Endothelial cell (in vitro differentiated cells): ENCODE data around the gene CFAP65. TPM values are rescaled to one million over a fixed set of nuclear protein-coding genes. Genes with fewer than 3 reads are reported as not detected.

ENCODE experiments used
- DNase-seq: peaks from one replicate; pipeline ENCODE4 v3.0.0; 2021; ENCODE audit warnings: low spot score
- H3K27ac Mint-ChIP-seq: one replicate; pipeline ENCODE4 v1.8.0; 2021; ENCODE audit warnings: mixed read lengths, inconsistent platforms; ENCODE audit not compliant: unreplicated experiment
- H3K27me3 Mint-ChIP-seq: one replicate; pipeline ENCODE4 v1.8.0; 2021; ENCODE audit warnings: mild to moderate bottlenecking, moderate library complexity, mixed read lengths, inconsistent platforms; ENCODE audit not compliant: unreplicated experiment
- H3K36me3 Mint-ChIP-seq: one replicate; pipeline ENCODE4 v1.8.0; 2021; ENCODE audit warnings: mild to moderate bottlenecking, low read depth, mixed read lengths, inconsistent platforms; ENCODE audit not compliant: unreplicated experiment
- H3K4me1 Mint-ChIP-seq: one replicate; pipeline ENCODE4 v1.8.0; 2021; ENCODE audit warnings: mild to moderate bottlenecking, mixed read lengths, inconsistent platforms; ENCODE audit not compliant: unreplicated experiment
- H3K4me3 Mint-ChIP-seq: one replicate; pipeline ENCODE4 v1.8.0; 2021; ENCODE audit warnings: mild to moderate bottlenecking, mixed read lengths, inconsistent platforms; ENCODE audit not compliant: unreplicated experiment
- H3K9me3 Mint-ChIP-seq: one replicate; pipeline ENCODE4 v1.8.0; 2021; ENCODE audit warnings: mixed read lengths, inconsistent platforms; ENCODE audit not compliant: unreplicated experiment
- total RNA-seq: library from RNA; stranded (reverse); fragmentation: NEBNext Ultra II Directional; extraction: Animal tissue kit (Norgen Biotek cat#: 25700); gene quantifications from one replicate; pipeline ENCODE4 v1.2.1, GENCODE V29; 2021; ENCODE audit not compliant: unreplicated experiment
- TF ChIP-seq, protein P1 (sequence below): fragments of 200-600 bp; sonication (generic); IDR thresholded peaks from one replicate; pipeline ENCODE4 v1.5.0; 2021; ENCODE audit warnings: antibody characterized with exemption; ENCODE audit not compliant: unreplicated experiment

The CFAP65 gene
- total RNA-seq, 1 donor from 2014 or later: 0.59 TPM

DNA sequence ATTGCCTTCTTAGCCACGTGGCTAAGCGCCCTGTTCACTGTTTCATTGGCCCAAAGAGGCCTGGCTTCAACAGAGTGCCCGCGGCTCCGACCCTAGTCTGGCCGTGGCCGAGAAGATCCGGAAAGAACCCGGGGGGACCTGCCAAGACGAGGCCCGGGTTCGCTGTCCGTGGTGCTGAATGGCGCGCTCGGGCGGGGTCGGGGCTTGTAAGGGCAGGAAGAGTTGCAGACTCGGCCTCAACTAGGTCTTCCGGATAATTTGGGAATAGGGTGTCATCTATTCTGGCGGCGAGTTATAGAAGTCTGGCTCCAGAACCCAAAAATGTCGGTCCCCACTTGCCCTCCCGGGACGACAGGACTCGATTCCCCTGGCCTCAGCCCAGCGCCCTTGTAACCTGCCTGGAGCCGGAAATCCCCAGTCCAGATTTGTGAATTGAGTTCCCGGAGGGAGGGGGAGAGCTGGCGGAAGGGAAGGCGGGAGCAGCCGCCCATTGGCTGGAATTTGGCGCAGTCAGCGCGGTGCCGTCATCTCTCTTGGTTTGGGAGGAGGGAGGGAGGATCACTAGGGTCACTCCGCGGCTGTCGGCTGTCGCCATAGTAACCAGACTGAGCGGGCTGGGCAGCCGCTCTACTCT lies 78.3 kb downstream of the CFAP65 start:
- peak; percentile 84 for DNase-seq
- TF ChIP-seq, protein P1, sequence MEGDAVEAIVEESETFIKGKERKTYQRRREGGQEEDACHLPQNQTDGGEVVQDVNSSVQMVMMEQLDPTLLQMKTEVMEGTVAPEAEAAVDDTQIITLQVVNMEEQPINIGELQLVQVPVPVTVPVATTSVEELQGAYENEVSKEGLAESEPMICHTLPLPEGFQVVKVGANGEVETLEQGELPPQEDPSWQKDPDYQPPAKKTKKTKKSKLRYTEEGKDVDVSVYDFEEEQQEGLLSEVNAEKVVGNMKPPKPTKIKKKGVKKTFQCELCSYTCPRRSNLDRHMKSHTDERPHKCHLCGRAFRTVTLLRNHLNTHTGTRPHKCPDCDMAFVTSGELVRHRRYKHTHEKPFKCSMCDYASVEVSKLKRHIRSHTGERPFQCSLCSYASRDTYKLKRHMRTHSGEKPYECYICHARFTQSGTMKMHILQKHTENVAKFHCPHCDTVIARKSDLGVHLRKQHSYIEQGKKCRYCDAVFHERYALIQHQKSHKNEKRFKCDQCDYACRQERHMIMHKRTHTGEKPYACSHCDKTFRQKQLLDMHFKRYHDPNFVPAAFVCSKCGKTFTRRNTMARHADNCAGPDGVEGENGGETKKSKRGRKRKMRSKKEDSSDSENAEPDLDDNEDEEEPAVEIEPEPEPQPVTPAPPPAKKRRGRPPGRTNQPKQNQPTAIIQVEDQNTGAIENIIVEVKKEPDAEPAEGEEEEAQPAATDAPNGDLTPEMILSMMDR: no peak
- Mint-ChIP-seq H3K36me3 (peaks cover 5% of the 10 kb centered on the region), H3K4me1 (peaks cover 13% of the 10 kb centered on the region), H3K4me3 (no peak overlapping the region), H3K27ac (peak overlapping the region; percentile 75), H3K27me3 (peaks cover 26% of the 10 kb centered on the region), H3K9me3 (no peaks in the 10 kb centered on the region)

DNA sequence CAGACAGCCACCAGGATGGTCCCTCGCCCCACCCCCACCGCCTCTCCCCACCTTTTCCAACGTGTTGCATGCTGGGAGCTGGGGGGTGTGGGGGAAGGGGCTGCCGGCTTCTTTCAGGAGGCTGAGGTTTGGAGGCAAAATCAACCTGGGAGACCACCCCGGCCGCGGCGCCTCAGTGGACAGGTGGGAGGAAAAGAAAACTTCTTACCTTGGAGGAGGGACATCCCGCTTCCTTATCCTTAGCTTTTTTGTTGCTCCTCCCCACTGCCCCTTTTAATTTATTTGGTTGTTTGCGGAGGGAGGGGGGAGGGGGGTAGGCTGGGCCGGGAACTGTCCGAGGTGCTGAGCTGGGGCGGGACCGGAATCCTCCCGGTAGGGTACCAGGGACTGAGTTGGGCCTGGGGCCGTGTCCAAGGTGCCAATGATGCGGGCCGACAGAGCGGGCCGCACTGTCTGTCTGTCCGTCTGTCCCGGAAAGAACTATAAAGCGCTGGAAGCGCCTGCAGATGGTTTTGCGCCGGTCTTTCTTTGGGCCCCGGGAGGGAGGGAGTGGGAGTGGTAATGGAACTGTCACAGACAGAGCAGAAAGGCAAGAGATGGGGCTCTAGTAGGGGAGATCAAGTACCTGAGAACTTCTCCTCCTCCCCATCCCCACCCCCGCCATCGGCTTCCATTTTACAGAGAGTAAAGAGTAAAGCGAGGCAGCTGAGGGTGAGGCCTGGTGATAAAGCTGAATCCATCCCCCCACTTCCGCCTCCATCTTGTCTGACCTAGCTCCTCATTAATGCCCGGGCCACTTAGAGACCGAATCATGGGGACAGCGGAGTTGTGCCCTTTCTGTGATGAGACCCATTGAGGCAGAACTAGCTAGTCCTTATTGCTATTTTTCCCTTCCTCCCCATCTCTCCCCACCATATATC lies 79.4 kb downstream of the CFAP65 start:
- TF ChIP-seq, protein P1: no peak
- no peak overlapping the region for H3K4me3 Mint-ChIP-seq
- DNase-seq: no peak
- H3K4me1 Mint-ChIP-seq: peaks cover 13% of the 10 kb centered on the region
- no peaks in the 10 kb centered on the region for H3K9me3 Mint-ChIP-seq
- peaks cover 8% of the 10 kb centered on the region for H3K36me3 Mint-ChIP-seq
- H3K27ac Mint-ChIP-seq: no peak overlapping the region
- H3K27me3 Mint-ChIP-seq: peaks cover 31% of the 10 kb centered on the region

DNA sequence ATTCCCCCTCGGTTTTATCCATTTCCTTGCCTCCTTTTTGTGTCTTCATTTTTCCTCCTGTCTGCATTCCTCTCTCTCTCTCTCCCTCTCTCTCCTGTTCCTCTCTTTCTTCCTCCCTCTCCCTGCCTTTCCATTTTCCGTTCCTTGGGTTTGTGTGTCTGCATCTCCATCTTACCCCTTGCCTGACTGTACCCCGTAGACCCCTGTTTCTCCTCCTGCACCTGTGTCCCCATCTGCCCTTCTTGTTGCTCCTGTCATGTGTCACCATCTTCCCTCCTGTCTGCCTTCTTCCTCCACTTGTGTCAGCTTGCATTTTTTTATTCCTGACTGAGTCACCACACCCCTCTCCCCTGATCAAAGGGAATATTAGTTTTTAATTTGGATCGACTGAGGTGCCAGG lies 80.1 kb downstream of the CFAP65 start:
- Mint-ChIP-seq H3K36me3 (peaks cover 8% of the 10 kb centered on the region), H3K9me3 (no peaks in the 10 kb centered on the region), H3K27me3 (peaks cover 36% of the 10 kb centered on the region), H3K4me1 (peaks cover 13% of the 10 kb centered on the region), H3K4me3 (peak overlapping the region; percentile 83), H3K27ac (peak overlapping the region; percentile 26)
- TF ChIP-seq, protein P1: no peak
- DNase-seq: no peak

DNA sequence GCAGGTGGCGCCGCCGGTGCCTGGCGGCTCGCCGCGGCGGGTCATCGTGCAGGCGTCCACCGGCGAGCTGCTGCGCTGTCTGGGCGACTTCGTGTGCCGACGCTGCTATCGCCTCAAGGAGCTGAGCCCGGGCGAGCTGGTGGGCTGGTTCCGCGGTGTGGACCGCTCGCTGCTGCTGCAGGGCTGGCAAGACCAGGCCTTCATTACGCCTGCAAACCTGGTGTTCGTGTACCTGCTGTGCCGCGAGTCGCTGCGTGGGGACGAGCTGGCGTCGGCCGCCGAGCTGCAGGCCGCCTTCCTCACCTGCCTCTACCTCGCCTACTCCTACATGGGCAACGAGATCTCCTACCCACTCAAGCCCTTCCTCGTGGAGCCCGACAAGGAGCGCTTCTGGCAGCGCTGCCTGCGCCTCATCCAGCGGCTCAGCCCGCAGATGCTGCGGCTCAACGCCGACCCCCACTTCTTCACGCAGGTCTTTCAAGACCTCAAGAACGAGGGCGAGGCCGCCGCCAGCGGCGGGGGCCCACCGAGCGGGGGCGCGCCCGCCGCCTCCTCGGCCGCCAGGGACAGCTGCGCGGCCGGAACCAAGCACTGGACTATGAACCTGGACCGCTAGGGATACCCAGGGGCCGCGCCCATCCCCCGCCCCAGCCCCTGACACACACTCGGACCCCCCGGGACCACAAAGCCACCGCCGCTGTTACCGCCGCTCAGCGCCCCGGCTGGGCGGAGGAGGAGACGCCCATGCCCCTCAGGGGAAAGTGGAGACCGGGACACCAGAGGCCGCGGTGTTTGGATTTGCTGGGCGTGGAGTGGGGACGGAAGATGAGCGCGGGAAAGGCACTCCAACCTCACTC lies 80.8 kb downstream of the CFAP65 start:
- peaks cover 13% of the 10 kb centered on the region for H3K4me1 Mint-ChIP-seq
- H3K27ac Mint-ChIP-seq: no peak overlapping the region
- DNase-seq: no peak
- H3K27me3 Mint-ChIP-seq: peaks cover 40% of the 10 kb centered on the region
- peak overlapping the region; percentile 83 for H3K4me3 Mint-ChIP-seq
- H3K36me3 Mint-ChIP-seq: peaks cover 8% of the 10 kb centered on the region
- H3K9me3 Mint-ChIP-seq: no peaks in the 10 kb centered on the region
- TF ChIP-seq, protein P1: no peak
